GM19395 (cell line): ENCODE measurements around the gene PYGB.
"Not testable (repeated sequence)": the region's sequence is repeated elsewhere in the genome, so short reads cannot be mapped to it uniquely, and the experiment has no call there.

Experiments
- ATAC-seq: cut with Tn5 transposase; IDR thresholded peaks from one replicate; pipeline ENCODE4 v1.9.1; 2021; ENCODE audit warnings: mild to moderate bottlenecking, moderate library complexity; ENCODE audit not compliant: unreplicated experiment

PYGB gene

DNA sequence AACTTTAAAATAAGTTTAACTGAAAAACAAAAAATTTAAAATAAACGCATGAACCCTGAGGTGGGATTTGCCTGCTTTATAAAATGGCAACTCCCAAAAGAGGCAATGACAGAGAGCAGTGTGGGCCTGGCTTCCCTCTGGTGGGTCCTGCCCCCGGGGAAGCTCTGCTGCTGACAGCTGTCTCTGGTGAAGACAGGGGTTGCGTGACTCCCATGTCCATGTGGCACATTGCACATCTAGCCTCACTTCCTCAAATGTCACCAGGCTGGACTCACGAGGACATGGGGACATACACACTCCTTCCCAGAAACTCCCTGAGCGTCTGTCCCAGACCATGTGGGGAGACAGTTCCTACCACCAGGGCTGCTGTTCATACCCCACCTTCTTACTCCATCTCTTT lies 76.5 kb downstream of the PYGB start:
- no peak for ATAC-seq

DNA sequence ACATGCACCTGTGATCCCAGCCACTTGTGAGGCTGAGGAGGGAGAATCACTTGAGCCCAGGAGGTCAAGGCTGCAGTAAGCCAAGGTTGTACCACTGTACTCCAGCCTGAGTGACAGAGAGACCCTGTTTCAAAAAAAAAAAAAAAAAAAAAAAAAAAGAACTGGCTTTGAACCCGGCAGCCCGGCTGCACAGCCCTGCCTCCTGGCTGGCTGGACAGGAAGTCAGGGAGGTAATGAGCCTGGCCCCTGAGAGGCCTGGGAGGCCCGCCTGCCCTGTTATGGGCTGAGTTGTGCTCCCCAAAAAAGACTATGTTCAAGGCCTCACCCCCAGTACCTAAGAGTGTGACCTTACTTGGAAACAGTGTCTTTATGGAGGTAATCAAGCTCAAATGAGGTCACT lies 77.2 kb downstream of the PYGB start:
- no peak for ATAC-seq

- ATAC-seq: no peak
These were observed 78.1 kb downstream of the PYGB start for GRCh38 chr20:25325997-25326396.

- no peak for ATAC-seq
These were observed 79.8 kb downstream of the PYGB start for GRCh38 chr20:25327521-25328235.

GRCh38 chr20:25328954-25329498 lies 81.1 kb downstream of the PYGB start:
- ATAC-seq: no peak

- ATAC-seq: not testable (repeated sequence)
These were observed 87.1 kb downstream of the PYGB start for GRCh38 chr20:25334972-25335371.

- ATAC-seq: no peak
These were observed 88.9 kb downstream of the PYGB start for GRCh38 chr20:25336561-25337422.

DNA sequence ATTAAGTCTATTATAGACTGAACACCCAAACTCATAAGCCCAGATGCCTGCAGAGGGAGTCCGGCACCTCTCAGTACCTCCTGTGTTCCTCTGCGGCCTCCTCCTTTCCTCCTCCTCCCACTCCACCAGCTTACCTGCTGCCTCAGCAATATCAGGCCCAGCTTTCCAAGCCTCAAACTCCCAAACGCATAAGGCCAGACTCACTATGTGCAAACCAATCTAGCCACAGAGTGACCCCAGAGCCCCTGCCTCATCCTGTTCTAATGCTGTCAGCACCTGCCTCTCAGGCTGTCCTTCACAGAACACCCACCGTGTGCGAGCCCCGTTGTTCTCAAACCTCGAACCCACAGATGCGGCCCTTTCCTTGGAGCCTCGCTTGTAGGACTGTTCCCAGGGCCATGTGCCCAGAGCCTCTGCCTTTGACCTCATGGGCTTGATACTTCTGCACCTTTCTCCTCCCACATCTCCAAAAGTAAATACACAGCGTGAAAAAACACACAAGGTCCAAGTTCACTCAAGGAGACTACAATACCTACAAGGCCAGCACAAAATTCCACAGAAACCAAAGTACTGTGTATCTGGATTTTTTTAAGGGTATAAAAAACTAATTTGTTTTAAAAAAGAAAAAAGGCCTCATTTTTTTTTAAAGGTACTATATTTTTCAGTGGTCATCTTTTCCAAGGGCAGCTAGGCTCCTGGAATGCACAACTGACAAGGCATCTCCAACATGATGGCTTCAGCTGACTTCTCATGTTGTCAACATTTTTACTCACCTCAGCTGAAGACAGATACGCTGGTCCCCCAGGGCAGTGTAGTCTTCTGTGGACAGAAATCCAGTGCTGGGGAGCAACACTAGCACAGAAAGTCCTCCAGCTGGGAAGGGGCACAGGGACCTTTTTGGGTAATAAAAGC lies 90.5 kb downstream of the PYGB start:
- ATAC-seq: no peak

DNA sequence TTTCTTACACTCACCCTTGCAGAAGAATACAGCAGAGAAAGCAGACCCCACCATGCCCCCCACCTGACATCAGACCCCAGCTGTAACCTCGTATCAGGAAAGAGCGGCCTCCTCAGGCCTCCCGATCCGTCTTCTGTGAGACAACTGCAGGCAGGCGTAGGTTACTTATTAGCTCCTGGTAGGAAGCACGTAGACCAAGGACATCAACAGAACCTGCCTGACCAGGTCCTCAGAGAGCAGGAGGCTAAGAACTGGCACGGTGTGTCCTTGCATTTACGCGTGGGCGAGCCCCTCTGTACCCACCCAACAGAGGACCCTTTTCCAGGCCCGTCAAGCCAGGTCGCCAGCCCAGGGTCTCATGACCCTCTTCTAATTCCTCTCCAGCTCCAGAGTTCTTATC lies 91.7 kb downstream of the PYGB start:
- ATAC-seq: no peak

DNA sequence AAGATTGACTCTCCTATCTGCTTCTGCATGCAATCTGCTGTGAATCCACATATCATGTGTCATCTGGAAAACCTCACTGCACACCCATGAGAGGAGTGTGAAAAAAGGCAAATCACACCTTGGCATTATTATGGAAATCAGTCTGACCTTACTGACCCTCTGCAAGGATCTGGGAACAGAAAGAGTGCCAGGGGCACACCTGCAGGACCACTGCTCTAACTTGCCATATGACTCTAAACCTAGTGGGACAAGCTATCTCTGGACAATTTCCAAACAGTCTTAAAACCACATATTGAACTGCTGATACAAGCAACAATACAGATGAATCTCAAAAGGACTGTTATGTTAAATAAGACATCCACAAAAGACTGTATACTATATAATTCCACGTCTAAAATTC lies 92.5 kb downstream of the PYGB start:
- no peak for ATAC-seq

- no peak for ATAC-seq
These were observed 94.1 kb downstream of the PYGB start for GRCh38 chr20:25341716-25342680.

- no peak for ATAC-seq
These were observed 96.7 kb downstream of the PYGB start for GRCh38 chr20:25344634-25345033.

GRCh38 chr20:25345721-25346120 lies 97.8 kb downstream of the PYGB start:
- ATAC-seq: no peak

DNA sequence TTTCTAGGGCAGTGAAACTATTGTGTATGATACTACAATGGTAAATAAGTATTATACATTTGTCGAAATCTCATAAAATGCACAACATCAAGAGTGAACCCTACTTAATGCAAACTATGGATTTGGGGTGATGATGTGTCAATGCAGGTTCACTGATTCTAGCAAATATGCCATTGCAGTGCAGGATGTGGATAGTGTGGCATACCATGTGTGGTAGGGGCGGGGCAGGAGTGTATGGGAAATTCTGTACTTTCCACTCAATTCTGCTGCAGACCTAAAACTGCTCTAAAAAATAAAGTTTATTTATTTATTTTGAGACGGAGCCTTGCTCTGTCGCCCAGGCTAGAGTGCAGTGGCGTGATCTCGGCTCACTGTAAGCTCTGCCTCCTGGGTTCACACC lies 98.5 kb downstream of the PYGB start:
- no peak for ATAC-seq
